Activated CD4-positive, alpha-beta T cell treated with anti-CD3 and anti-CD28 coated beads for 24 hours (primary cell): ENCODE data around the gene HSBP1L1.

Experiments
- DNase-seq, 2 donors: peaks; one replicate each; pipeline ENCODE4 v3.0.0-alpha.2; 2020; ENCODE audit warnings: low read depth in 2 of 2

The HSBP1L1 gene

DNA sequence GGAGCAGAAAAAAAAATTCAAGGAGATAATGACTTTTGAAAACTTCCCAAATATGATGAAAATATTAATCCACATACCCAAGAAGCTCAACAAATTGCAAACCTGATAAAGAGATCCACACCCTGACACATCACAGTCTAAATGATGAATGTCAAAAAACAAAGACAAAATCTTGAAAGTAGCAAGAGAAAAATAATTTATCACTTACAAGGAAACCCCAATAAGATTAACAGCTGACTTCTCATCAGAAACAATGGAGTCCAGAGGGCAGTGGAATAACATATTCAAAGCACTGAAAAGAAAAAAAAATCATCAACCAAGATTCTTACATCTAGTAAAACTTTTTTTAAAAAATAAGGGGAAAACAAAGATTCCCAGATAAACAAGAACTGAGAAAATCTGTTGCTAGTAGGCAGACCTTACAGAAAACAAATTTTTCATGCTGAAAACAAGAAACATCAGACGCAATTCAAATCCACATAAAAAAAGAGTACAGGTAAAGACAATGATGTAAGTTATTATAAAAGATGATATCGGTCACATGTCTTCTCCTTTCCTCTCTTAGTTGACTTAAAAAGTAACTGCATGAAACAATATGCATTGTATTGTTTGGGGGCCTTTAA lies 34.3 kb upstream of the HSBP1L1 start:
- DNase-seq = no peak

DNA sequence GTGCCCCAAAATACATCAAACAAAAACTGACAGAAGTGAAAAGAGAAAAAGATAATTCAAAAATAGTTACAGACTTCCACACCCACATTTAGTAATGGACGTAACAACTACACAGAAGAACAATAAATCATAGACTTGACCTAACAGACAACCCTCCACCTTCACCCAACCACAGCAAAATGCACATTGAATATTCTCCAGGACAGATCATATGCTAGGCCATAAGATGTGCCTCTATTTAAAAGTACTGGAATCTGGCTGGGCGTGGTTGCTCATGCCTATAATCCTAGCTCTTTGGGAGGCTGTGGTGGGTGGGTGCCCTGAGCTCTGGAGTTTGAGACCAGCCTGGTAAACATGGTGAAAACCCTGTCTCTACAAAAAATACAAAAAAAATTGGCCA lies 33.0 kb upstream of the HSBP1L1 start:
- DNase-seq = no peak

- DNase-seq = no peak
Measured at GRCh38 chr18:79932907-79933306, 31.5 kb upstream of the HSBP1L1 start.

GRCh38 chr18:79933765-79934164 lies 30.7 kb upstream of the HSBP1L1 start:
- DNase-seq = no peak

DNA sequence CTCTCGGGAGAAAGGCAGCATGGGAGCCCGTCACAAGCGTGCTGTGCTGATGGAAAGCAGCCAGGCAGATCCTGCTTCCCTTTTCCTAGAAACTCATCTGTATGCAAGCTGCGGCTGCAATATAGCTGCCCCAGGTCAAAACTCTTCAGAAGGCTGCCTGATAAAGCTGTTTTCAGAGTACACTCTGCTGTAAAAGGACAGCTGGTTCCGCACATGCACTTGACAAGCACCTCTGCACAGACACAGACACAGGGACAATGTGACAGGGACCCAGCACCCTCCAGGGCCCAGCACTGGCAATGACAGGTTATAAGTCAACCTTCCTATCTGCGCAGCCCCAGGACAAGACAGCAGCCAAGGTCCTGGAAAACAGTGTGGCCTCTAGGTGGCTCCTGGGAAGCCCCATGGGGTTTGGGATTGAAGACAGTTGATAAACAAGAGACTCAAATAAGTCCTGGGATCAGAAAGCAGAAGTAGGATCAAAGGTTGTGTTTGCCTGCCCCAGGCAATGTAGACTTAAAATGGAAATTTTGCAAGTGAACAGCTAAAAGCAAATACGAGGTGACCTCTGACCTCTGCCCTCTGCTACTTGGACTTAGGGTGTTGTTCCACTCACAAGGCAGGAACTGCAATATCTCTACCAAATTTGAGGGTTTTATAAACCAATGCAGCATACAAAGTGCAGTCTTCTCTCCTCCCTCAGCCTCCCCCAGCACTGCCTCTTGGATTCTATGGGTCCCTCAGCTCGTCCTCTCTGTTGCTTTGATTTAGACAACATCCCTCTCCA lies 29.9 kb upstream of the HSBP1L1 start:
- no peak for DNase-seq

DNA sequence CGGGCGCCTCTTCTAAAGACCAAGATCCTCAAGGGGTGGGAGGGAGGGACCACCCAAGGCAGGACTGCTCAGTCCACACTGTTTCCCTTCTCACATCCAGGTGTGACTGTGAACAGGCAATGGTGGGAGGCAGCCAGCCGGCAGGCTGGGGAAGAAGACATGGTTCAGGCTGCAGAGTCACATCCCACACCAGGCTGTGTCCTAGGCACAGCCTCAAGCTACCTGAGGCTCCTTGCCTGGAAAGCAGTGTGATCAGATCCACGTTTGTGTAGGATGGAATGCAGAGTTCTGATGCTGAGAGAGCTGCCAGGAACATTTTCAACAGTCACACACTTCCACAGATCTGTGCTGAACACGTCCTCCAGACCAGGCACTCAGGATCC lies 29.4 kb upstream of the HSBP1L1 start:
- no peak for DNase-seq

DNA sequence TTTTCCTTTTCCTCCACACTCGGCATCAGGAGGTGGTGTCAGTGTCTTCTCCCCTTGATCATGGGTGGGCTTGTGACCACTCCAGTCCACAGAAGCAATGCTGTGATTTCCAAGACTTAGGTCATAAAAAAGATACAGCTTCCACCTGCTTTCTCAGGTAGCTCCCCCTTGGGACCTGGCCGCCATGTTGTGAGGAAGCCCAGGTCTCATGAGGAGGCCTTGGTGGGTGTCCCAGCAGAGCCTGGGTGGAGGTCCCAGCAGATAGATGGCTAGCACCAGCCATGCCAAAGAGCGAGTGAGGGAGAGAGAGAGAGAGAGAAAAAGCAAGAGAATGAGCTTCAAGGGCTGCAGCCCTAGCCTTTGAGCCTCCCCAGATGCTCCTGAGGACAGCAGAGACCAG lies 28.9 kb upstream of the HSBP1L1 start:
- DNase-seq = no peak

GRCh38 chr18:79935925-79936324 lies 28.5 kb upstream of the HSBP1L1 start:
- no peak for DNase-seq

- no peak for DNase-seq
Measured at GRCh38 chr18:79936641-79937040, 27.8 kb upstream of the HSBP1L1 start.

GRCh38 chr18:79937103-79937860 lies 27.2 kb upstream of the HSBP1L1 start:
- no peak for DNase-seq

GRCh38 chr18:79938196-79938595 lies 26.2 kb upstream of the HSBP1L1 start:
- no peak for DNase-seq

DNA sequence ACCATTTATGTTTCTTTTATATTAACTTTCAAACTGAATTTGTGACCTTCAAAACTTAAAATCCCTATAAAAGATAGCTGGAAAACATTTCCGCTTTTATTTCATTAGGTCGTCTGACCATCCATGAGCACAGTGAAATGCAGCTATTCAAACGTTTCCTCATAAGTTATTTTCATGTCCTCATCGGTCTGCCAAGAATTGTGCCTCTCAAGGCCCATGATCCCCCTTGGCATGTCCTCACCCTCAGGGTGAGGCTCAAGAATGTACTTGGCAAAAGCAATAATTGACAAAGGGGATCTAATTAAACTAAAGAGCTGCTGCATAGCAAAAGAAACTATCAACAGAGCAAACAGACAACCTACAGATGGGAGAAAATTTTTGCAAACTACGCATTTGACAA lies 25.3 kb upstream of the HSBP1L1 start:
- DNase-seq = no peak

DNA sequence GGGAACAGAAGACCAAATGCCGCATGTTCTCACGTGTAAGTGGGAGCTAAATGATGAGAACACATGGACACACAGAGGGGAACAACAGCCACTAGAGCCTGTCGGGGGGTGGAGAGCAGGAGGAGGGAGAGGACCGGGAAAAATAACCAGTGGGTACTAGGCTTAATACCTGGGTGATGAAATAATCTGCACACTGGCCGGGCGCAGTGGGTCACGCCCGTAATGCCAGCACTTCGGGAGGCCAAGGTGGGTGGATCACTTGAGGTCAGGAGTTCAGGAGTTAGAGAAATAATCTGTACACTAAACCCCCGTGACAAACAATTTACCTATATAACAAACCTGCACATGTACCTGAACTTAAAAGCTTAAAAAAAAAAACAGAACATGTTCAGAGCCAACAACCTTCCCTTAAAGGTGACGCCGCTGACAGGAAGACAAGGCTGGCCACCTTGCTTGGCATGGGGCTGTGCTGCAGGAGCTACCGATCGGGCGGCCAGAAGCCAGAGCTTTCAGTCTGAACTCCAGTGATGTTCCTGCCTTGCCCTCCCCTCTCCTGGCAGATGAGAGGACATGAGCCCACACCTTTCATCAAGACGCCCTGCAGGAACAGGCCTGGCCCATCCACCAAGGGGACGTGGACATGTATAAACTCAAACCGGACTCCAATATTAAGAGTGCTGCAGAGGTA lies 24.2 kb upstream of the HSBP1L1 start:
- DNase-seq = no peak

DNA sequence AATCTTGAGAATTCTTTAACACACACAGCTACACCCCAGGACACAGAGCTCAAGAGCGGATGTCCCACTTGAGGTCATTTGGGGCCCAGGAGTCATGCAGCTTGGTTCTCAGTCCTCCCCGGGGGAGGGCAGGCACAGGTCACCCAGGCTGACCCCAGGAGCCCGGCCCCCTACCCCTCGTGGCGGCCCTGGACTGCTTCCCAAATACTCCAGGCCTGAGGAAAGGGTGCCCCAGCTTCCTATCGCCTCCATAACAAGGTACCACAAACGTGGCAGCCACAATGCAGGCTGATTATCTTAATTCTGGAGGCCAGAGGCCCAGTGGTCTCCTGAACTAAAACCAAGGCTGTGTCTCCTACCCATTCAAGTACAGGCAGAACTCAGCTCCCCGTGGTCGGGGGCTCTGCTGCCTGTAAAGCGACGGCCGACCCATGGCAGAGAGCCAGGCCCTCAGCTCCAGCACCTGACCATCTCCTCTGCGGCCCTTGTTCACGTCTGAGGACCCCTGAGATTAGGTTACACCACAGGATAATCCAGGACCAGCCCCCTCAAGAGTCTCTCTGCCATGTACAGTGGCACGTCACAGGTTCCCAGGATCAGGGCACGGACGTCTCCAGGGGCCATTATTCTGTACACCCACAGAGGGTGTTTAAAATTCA lies 23.5 kb upstream of the HSBP1L1 start:
- no peak for DNase-seq

DNA sequence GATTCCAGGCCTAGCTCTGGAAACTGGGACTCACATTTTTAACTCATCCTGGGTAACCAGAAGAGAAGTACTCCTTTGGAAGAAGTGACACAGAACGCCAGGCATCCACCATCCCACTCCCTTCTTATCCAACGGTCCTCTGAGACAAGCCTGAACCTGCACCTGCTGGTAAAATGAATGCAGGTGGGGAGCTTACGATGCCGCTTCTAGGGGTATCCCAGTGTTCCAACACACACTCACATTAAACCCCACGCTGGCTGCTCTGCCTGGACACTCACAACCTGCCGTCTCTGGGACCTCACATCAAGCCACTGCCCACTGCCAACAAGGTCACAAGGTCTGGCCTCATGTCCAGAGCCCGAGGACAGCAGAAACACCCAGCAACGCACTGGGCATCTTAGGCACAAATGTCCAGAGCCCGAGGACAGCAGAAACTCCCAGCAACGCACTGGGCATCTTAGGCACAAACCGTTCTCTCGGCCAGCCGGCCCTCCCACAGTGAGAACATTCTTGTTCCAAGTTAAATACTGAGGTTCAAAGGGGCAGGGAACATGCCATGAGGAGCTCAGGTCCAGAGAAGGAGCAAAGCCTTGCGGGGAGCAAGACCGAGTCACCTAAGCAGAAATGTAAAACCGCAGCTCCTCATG lies 22.8 kb upstream of the HSBP1L1 start:
- no peak for DNase-seq

- no peak for DNase-seq
Measured at GRCh38 chr18:79942211-79942610, 22.2 kb upstream of the HSBP1L1 start.

- DNase-seq = no peak
Measured at GRCh38 chr18:79942786-79943607, 21.4 kb upstream of the HSBP1L1 start.

GRCh38 chr18:79943608-79944125 lies 20.8 kb upstream of the HSBP1L1 start:
- no peak for DNase-seq

DNA sequence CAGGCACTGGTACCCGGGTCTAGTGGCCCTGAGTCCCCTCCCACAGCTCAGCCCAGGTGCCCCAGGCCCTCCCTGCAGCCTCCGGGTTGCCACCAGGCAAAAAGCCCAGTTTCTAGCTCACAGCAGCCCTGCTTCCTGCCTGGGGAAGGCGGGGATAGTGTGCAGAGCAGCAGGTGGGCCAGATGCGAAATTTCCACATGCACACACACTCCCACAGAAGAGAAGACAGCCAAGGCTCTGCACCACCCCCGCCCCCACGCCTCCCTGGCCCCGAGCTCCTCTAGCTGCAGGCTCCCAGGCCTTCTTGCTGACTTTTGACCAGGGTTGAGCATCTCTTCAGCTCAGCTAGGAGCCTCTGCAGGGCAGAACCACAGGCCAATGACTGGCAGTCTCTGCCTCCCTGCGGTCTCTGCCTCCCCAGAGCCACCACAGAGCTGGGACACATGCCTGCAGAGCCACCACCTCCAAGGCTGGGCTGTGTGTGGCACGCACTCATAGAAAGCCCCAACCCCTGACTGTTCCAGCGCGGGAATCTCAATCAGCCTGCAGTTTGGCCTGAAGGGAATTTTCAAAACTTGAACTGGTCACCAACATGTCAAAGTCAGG lies 20.2 kb upstream of the HSBP1L1 start:
- DNase-seq = no peak

- no peak for DNase-seq
Measured at GRCh38 chr18:79944746-79945117, 19.7 kb upstream of the HSBP1L1 start.
